ENCODE measurements around the gene TMUB2. TPM values are rescaled to one million over a fixed set of nuclear protein-coding genes. Genes with fewer than 3 reads are reported as not detected.

Gene TMUB2
- total and polyA plus RNA-seq, 9 of the 15 experiments (the other 6 are each of a cell fraction or from before 2014, with no cell fraction given), result 4.1 to 29.8 (median 16.3) TPM

DNA sequence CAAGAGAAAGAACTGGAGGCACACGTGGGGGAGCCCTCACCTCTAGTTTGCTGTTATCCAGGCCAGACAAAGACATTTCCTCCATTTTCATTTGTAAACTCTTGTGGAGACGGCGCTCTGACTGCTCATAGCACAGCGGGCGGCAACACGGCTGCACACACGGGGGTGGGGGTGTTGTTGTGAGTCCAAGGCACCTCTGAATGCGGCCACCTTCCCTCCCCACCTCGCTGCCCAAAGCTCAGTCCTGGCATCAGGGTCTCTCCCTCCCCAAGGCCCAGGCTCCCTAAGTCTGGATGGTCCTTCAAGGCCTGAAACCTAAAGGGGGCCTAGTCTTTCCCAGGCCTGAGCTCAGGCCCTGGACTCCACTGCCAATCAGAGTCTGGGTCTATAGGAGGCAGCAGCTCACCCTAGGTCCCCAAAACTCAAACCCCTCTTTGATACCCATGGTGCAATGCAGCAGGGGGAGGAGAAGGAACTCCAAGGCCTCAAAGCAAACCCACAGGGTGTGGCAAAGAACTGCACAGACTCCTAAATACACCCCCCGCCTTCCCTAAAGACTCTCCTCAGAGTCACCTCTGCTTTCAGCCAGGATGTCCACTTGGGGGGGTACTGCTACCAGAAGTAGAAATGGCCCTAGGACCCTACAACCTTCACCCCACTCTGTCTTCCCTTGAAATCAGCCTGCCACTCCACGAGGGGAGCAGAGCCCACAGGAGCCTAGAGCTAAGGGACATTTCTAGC lies 11.4 kb downstream of the TMUB2 start (continued):
- TF ChIP-seq HMG20B (CRISPR knock-in tag; IDR thresholded peaks at IDR 0.05) (no peak), ZNF384 (IDR thresholded peaks at IDR 0.05; ENCODE audit: low read depth, low read length) (no peak), THRAP3 (IDR thresholded peaks at IDR 0.05; ENCODE audit: borderline replicate concordance) (no peak), PYGO2 (tag; IDR thresholded peaks at IDR 0.05) (no peak), GABPB1 (CRISPR knock-in tag; IDR thresholded peaks at IDR 0.05) (no peak), CCNT2 (IDR thresholded peaks at IDR 0.05; ENCODE audit: borderline replicate concordance, extremely low read depth, insufficient read length, low read depth, low read length) (no peak), EP400 (IDR thresholded peaks at IDR 0.05) (no peak), KAT2B (IDR thresholded peaks at IDR 0.05; ENCODE audit: low read depth, low read length) (no peak), ZNF695 (CRISPR knock-in tag; IDR thresholded peaks at IDR 0.05) (no peak), NRF1 (conservative IDR thresholded peaks at IDR 0.05 in 1 of 2, IDR thresholded peaks at IDR 0.05 in 1 of 2) (0 out of 4 replicates have a peak, but pooled peaks of 1 of the 2 experiments have one; percentile 14), MEF2A (IDR thresholded peaks at IDR 0.05; ENCODE audit: control insufficient read depth, low read depth, low read length) (no peak)
- TF ChIP-seq, protein P1, sequence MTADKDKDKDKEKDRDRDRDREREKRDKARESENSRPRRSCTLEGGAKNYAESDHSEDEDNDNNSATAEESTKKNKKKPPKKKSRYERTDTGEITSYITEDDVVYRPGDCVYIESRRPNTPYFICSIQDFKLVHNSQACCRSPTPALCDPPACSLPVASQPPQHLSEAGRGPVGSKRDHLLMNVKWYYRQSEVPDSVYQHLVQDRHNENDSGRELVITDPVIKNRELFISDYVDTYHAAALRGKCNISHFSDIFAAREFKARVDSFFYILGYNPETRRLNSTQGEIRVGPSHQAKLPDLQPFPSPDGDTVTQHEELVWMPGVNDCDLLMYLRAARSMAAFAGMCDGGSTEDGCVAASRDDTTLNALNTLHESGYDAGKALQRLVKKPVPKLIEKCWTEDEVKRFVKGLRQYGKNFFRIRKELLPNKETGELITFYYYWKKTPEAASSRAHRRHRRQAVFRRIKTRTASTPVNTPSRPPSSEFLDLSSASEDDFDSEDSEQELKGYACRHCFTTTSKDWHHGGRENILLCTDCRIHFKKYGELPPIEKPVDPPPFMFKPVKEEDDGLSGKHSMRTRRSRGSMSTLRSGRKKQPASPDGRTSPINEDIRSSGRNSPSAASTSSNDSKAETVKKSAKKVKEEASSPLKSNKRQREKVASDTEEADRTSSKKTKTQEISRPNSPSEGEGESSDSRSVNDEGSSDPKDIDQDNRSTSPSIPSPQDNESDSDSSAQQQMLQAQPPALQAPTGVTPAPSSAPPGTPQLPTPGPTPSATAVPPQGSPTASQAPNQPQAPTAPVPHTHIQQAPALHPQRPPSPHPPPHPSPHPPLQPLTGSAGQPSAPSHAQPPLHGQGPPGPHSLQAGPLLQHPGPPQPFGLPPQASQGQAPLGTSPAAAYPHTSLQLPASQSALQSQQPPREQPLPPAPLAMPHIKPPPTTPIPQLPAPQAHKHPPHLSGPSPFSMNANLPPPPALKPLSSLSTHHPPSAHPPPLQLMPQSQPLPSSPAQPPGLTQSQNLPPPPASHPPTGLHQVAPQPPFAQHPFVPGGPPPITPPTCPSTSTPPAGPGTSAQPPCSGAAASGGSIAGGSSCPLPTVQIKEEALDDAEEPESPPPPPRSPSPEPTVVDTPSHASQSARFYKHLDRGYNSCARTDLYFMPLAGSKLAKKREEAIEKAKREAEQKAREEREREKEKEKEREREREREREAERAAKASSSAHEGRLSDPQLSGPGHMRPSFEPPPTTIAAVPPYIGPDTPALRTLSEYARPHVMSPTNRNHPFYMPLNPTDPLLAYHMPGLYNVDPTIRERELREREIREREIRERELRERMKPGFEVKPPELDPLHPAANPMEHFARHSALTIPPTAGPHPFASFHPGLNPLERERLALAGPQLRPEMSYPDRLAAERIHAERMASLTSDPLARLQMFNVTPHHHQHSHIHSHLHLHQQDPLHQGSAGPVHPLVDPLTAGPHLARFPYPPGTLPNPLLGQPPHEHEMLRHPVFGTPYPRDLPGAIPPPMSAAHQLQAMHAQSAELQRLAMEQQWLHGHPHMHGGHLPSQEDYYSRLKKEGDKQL (CRISPR knock-in tag; IDR thresholded peaks at IDR 0.05; ENCODE audit: borderline replicate concordance), result no peak
- TF ChIP-seq, protein P2, sequence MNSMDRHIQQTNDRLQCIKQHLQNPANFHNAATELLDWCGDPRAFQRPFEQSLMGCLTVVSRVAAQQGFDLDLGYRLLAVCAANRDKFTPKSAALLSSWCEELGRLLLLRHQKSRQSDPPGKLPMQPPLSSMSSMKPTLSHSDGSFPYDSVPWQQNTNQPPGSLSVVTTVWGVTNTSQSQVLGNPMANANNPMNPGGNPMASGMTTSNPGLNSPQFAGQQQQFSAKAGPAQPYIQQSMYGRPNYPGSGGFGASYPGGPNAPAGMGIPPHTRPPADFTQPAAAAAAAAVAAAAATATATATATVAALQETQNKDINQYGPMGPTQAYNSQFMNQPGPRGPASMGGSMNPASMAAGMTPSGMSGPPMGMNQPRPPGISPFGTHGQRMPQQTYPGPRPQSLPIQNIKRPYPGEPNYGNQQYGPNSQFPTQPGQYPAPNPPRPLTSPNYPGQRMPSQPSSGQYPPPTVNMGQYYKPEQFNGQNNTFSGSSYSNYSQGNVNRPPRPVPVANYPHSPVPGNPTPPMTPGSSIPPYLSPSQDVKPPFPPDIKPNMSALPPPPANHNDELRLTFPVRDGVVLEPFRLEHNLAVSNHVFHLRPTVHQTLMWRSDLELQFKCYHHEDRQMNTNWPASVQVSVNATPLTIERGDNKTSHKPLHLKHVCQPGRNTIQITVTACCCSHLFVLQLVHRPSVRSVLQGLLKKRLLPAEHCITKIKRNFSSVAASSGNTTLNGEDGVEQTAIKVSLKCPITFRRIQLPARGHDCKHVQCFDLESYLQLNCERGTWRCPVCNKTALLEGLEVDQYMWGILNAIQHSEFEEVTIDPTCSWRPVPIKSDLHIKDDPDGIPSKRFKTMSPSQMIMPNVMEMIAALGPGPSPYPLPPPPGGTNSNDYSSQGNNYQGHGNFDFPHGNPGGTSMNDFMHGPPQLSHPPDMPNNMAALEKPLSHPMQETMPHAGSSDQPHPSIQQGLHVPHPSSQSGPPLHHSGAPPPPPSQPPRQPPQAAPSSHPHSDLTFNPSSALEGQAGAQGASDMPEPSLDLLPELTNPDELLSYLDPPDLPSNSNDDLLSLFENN (IDR thresholded peaks at IDR 0.05; ENCODE audit: low read depth in 2 of 2, low read length in 2 of 2), result no peak
- TF ChIP-seq, protein P3, sequence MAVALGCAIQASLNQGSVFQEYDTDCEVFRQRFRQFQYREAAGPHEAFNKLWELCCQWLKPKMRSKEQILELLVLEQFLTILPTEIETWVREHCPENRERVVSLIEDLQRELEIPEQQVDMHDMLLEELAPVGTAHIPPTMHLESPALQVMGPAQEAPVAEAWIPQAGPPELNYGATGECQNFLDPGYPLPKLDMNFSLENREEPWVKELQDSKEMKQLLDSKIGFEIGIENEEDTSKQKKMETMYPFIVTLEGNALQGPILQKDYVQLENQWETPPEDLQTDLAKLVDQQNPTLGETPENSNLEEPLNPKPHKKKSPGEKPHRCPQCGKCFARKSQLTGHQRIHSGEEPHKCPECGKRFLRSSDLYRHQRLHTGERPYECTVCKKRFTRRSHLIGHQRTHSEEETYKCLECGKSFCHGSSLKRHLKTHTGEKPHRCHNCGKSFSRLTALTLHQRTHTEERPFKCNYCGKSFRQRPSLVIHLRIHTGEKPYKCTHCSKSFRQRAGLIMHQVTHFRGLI (CRISPR knock-in tag; IDR thresholded peaks at IDR 0.05), result no peak
- TF ChIP-seq, protein P4, sequence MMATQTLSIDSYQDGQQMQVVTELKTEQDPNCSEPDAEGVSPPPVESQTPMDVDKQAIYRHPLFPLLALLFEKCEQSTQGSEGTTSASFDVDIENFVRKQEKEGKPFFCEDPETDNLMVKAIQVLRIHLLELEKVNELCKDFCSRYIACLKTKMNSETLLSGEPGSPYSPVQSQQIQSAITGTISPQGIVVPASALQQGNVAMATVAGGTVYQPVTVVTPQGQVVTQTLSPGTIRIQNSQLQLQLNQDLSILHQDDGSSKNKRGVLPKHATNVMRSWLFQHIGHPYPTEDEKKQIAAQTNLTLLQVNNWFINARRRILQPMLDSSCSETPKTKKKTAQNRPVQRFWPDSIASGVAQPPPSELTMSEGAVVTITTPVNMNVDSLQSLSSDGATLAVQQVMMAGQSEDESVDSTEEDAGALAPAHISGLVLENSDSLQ (IDR thresholded peaks at IDR 0.05), result peak; percentile 40; the same call in 1 of the 2 replicates

All from K562 (cell line).